Non-pigmented ciliary epithelial cell (primary cell): ENCODE results near the gene CAT.

Experiments
- DNase-seq: peaks from one replicate; pipeline ENCODE4 v3.0.0-alpha.2; 2010; ENCODE audit warnings: low read depth

CAT gene

DNA sequence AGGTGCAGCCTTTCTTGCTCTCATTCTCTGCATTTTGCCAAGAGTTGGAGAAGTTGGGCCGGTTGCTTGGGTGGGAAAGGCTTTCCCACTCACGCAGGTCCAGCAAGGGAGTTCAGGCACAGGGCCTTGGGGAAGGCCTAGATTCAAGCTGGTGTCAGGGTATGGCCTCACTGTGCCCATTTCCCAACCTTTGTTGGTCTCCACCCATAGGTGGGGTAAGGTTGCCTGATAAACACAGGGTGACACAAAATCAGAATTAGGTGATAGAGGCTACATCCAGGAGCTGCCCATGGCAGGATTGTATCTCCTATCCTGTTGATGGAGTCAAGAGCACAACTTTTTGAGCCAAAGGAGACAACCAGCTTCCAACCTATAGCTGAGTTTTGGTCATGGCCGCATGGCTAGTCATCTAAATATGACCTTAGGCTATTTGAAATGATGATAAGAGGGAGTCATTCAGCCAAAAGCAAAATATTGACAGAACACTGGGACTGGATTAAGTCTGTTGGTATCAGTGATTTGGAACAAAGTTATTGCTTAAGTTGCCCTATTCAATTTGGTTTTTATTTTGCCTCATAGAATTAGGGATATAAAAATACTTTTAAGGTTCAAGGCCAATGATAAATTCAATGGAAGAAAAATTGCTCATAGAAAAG is 20.9 kb downstream of the CAT start:
- no peak for DNase-seq

DNA sequence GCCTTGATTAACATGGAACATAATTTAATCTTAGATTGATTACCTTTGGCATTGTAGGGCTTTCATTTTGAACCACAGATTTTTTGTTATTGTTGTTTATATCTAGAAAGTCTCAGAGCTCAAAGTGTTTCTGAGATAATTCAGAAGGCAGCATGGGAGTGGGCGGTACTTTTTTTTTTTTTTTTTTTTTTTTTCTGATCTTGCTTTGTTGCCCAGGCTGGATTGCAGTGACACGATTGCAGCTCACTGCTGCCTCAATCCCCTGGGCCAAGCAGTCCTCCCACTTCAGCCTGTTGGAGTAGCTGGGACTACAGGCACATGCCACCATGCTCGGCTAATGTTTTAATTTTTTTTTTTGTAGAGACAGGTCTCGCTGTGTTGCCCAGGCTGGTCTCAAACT is 21.5 kb downstream of the CAT start:
- DNase-seq, result no peak

DNA sequence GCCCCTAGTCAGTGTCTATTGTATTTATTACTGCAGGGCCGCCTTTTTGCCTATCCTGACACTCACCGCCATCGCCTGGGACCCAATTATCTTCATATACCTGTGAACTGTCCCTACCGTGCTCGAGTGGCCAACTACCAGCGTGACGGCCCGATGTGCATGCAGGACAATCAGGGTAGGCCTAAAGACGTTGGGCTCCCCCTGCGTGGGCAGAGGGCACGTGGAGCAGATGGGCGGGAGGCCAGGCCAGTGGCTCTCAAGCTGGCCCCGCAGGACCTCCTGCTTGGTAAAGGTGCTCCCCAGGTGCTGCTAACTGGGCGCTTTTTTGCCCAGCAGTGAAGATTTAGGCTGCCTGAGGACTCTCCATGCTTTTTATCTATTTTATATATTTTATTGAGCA is 22.5 kb downstream of the CAT start:
- DNase-seq, result no peak

DNA sequence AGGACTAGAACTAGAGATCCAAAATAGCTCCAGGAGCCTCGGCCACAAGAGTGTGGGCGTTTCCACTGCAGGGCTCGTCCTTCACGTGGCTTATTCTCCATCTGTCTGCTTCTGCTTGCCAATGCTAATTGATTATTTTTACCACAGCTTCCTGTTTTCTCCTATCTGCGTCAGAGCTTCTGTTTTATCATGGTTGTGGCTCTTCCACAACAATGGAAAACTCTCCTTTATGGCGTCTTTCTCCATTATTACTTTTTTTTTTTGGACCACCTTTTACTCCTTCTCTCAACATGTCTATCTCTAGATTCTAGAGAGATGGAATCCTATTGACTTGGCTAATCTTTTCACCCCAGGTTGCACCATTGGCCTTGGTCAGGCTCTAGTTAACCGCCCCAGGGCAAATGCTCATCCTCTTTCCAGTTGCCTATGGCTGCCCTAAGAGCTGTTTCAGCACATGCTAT is 25.9 kb downstream of the CAT start:
- DNase-seq, result no peak

DNA sequence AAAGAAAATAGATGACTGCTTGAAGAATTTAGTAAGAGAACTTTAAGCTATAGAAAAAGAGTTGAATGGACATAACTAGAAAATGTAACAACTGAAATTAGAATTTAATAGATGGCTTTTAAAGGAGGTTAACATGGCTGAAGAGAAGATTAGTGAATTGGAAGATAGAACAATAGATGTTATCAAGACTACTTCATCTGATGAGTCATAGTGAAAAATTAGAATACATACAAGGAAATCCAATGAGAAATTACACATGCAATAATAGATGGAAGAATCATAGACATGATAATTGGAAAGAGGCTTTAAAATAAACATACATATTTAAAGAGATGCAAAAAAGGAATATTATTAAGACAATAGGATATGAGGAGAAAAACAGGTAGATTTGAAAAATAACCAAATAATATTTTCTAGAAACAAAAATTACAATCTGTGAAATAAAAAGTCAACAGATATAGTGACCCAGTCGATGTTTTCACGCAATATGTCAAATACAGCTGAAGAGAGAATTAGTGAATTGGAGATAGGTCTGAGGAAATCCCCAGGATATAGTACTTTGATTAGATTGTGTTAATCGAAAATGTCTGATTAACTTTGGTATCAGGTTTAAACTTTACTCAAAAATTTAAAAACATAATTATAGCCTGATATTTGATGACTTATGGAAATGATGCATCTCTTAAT is 28.2 kb downstream of the CAT start:
- no peak for DNase-seq

DNA sequence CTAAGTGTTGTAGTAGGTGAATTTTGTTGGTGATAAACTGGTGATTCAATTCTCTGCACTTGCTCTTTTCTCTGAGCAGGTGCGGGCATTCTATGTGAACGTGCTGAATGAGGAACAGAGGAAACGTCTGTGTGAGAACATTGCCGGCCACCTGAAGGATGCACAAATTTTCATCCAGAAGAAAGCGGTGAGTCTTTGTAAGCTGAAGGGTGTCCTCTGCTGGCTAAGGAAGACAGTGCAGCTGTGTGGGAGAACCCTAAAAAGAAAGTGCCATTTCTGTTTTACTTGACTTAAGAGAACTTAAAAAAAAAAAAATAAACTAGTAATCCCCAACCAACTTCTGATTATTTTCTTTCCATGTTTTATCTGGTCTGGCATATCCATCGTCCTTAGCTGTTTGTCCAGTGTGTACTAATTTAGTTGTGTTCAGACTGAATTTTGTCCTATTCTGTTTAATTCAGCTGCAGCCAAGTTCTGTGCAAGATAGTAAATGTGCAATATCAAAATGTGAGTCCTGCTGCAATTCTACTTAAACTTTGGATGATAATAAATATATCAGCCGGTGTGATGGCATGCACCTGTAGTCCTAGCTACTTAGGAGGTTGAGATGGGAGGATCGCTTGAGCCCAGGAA is 29.6 kb downstream of the CAT start:
- DNase-seq, result no peak

DNA sequence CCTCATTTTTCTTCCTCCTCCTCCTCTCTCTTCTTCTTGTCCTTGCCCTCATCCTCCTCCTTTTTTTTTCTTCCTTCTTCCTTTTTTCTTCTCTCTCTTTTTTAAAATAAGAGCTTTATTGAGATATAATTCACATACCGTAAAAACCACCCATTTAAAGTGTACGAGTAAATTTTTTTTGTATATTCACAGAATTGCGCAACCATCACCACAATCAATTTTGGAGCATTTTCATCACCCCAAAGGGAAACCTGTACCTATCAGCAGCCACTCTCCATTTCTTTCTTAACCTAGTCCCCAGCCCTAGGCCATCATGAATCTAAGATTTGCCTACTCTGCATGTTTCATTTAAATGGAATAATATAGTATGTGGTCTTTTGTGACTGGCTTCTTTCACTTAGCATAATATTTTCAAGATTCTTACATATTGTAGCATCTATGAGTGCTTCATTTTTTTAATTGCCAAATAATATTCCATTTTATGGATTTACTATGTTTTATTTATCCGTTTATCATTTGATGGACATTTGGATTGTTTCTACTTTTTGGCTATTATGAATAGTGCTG is 35.0 kb downstream of the CAT start:
- no peak for DNase-seq

DNA sequence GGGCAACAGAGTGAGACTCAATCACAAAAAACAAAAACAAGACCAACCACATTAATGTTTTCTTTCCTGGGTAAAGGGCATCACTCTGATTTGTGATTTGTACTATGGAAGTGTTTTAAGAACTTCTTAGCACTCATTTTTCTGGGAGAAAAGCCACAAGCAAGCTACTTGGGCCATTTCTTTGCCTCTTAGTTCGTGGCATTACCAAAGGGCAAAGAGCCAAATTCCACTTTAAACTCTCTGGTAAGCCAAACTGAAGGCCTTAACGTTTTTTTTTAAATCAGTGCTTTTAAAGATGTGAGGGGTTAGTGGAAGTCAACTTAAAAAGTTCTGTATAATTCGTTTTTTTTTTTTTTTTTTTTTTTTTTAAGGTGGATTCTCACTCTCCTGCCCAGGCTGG is 36.9 kb downstream of the CAT start:
- DNase-seq, result no peak

DNA sequence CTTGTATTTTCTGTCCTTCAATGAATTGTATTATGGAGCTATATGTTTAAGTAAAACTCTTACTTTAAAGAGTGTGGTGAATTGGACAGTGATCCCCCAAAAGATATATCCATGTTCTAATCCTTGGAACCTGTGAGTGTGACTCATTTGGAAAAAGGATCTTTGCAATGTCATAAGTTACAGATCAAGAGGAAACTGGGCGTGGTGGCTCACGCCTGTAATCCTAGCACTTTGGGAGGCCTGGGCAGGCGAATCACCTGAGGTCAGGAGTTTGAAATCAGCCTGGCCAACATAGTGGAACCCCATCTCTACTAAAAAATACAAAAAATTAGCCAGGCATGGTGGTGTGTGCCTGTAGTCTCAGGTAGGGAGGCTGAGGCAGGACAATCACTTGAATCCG is 38.1 kb downstream of the CAT start:
- no peak for DNase-seq

DNA sequence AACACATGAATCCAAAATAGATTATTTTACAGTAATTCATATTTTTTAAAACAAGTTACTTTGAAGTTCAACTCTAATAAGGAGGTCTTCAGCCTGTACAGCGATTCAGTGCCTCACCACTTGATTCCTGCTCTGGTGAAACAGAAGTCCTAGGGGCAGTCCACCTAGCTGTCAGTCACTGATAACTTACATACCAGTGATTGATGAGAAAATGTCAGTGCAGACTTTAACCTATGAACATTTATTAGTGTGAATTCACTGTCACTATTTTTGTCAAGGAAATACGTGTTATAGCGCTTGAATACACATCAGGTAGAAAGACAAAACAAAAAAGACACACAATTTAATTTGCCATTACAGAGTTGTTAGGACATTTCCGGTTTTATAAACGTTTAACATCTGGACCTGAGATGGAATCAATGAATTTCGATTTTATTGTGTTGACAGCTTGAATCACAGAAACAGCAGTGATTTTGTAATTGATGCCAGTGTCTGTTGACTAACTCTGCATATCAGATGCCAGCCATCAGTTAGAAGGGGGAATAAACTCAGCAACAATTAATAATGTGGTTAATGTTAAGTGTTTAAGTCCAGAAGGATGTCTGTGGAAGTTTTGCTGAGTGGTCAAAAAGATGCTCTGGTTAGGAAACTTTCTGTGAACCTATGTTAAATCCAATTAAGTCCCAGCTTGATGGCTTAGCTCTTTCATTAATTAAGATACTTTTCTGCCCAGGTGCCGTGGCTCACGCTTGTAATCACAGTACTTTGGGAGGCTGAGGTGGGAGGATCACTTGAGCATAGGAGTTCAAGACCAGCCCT is 40.3 kb downstream of the CAT start:
- DNase-seq, result no peak

DNA sequence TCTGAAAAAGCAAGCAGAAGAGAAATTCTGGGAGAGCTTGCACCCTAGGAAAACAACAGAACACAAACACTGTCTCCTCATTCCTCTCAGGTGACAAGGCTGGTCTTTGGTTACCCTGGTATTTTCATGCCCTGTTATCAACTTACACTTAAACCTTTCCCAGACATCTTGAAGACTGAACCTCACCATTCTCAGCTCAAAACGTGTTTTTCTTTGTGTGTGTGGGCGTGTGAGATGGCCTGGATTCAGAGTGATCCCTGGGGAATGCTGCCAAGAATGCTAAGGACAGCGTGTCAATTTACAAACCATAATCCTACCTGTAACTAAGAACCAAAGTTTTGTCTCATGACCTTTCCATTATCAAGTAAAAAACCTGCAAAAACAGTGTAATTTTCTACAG is 41.6 kb downstream of the CAT start:
- no peak for DNase-seq

DNA sequence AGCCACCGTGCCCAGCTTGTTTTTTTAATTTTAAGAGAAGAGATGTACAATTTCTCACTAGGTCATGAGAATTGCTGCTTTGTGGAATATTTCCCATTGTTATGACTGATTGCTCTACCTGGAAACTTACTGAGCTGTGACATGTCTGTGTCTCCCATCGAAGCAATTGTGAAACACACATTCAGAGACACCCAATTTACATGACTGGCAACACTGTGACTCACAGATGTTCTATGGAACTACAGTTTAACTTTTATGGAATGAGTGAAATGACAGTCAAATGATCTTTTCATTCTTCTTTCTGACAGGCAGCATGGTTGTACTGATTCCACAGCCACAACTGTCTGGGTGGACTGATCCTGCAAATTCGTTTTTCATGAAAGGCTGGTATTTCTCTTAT is 42.6 kb downstream of the CAT start:
- no peak for DNase-seq

DNA sequence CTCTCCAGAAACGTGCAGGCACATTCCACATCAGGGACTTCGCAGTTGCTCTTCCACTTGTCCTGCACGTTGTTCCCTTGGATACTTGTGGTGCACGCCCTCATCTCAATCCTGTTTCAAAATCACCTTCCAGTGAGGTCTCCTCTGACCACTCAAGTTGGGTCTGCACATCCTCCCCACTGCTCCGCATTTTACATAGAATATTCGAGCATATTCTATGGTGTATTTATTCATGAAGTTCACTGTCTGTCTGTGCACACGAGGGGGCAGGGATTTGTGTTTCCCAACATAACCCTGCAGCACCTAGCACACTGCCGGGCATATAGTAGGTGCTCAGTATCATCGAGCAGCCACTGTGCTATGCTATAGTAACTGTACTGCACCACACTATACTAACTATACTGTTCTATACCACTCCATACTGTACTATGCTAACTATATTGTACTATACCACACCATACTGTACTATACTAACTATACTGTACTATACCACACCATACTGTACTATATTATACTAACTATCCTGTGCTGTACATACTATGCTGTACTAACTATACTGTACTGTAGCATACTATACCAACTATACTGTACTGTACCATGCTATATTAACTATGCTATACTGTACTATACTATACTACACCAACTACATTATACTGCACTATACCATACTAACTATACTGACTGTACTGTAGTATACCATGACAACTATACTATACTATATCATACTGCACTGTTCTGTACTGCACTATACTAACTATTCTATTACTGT is 44.6 kb downstream of the CAT start:
- DNase-seq, result no peak

DNA sequence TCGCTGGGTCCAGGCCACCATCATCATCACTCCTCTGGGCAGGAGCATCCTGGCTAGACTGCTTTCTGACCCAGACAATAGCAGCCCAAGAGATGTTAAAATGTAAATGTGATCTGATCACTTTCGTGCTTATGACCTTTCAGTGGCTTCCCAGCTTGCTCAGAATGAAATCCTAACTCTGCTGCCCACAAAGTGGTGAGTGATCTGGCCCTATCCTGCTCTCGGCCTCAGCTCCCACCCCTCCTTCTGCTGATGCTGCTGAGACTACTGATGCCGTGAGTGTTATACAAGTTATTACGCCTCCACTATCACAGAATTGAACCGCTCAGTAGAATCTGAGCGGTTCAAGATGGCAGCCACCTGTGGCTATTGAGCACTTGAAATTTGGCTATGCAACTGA is 48.7 kb downstream of the CAT start:
- DNase-seq, result no peak

DNA sequence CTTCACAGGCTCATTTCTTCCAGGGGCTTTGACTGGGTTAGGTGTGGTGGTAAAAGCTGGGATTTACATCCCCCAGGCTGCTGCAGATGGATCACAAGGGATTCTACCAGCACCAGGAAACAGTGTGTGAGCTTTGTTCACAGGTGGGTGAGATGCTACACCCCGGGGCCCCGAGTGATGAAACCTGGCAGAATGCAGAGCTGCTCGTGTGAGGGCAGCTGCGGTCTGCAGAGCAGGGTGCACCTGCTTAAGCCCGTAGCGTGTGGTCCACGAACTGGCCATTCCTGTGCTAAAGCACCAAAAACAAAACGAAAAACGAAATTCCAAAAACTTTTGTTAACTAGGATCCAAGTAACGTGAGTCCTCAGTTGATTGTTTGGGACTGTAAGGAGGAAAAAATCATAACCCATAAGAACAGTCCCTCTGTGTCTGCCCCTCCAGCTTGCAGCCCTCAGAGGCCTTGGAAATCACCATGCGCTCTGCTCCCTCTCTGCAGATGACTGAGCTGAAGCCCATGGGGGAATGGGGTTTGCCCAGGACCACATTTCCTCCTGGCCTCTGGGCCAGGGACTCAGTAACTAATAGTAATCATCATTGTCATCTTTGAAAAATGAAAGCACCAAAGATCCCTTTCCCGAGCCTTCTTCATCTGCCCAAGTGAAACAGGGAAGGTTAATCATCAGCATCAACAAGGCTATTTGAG is 50.3 kb downstream of the CAT start:
- no peak for DNase-seq

DNA sequence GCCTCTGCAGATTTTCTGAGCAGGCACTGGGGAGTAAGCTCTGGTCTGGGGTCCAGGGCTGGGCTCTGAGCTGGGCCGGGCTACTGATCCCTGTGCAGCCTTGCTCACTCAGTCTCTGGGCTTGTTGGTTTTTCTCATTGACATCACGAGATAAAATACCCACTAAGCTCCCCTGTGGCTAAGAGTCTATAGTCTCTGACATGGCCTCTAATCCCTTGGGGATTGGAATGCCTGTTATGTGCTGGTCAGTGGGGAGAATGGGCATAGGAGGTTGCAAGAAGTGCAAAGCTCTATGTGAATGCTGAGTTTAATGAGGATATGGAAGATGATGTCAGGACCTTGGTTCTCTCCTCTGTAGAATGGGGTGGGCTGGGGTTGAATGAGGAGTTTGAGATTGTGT is 51.6 kb downstream of the CAT start:
- no peak for DNase-seq

DNA sequence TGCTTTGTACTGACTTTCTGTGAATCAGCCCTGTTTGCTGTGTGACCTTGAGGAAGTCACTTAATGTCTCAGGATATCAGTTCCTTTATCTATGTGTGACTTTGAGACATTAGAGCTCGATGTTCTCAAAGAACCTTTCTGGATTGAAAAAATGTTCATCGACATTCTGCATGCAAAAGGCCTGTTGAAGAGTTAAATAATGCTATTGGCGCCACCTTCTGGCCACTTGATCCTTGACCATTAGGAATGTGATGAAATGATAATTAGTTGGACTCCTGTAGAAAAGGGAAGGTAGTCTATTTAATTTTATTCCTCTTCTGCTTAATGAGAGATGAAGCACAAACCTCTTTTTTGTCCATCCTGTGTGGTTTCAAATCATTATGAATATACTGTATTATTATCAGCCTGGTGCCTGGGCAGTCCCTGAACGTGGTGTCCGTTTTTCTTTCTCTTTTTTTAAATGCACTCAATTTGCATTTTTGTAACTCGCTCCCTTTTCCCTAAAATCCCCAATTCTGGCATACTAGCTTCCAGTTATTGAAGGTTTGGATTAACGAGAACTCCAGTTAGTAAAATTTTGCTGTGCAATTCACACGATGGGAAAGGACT is 54.2 kb downstream of the CAT start:
- DNase-seq, result no peak

DNA sequence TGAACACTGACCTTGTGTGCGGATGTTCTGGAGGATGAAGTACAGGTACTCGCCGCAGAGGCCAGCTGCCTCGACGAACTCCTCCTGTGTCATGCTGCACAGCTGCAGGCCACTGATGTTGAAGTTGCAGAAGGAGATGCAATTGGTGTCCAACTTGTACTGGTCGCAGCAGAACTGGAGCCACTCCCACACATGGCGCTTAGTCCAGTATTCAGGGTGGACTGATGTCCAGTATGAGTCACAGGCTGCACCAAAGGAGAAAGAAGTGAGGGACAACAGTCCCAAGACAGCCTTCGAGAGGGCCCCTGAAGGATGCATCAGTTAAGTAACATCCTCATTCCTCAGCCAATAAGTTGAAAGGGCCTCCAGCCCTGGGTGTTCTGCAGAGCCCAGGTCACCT is 54.7 kb downstream of the CAT start:
- DNase-seq, result no peak

DNA sequence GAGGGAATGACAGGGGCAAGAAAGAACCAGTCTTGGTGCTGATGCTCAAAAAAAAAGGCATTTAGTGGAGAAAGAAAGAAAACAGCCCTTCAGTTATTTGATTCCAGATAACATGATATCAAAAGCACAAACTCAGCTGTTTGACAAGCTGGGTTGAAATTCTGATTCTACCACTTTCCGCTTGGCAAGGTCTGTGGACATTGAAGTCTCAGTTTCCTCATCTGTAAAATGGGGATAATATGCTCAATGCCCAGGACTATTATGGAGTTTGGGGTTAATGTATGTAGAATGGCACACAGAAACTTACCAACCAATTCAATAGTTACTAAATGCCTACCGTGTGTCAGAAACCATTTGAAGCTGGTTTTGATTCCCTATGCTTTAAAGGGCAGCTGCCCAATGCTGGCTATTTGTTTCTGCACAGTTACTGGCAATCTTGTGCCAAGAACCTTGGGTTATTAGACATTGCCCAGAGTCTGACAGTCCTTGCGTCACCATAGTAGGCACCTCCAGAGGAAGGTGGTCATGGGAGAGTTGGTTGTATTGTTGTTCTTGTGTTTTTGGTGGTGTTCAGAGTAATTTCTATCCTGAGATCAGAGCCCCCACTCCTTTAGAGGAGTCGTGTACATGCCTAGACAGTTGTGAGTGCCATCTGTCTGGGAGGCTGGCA is 55.3 kb downstream of the CAT start:
- DNase-seq, result no peak

DNA sequence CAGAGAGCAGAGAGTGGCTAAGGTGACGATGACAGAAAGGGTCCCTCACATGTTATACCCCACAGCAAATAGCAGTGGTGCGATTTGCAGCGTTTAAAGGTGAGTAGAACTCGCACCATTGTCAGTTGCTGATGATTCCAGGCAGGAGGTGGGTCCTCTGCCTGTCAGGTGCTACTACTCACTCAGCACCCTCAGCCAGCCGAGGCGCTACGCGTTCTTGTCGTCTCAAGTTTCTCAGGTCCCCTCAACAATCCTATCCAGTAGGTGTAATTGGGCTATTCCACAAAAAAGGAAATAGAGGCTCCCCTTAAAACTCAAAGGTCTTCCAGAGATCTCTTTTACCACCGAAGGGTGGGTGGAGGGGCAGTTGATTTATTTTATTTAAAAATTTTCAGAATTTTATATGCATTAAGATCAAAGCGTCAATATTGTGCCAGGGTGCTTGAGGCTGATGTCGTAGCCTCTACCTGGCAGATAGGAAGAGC is 56.5 kb downstream of the CAT start:
- DNase-seq, result no peak
